HuH-7 (cell line): ENCODE results near the gene ECI1.
A peak's percentile ranks its signal among the peaks of the same experiment; 100 is the strongest.

Source experiments
- DNase-seq: peaks from one replicate; pipeline ENCODE4 v3.0.0; 2011; ENCODE audit warnings: low spot score

The ECI1 gene

DNA sequence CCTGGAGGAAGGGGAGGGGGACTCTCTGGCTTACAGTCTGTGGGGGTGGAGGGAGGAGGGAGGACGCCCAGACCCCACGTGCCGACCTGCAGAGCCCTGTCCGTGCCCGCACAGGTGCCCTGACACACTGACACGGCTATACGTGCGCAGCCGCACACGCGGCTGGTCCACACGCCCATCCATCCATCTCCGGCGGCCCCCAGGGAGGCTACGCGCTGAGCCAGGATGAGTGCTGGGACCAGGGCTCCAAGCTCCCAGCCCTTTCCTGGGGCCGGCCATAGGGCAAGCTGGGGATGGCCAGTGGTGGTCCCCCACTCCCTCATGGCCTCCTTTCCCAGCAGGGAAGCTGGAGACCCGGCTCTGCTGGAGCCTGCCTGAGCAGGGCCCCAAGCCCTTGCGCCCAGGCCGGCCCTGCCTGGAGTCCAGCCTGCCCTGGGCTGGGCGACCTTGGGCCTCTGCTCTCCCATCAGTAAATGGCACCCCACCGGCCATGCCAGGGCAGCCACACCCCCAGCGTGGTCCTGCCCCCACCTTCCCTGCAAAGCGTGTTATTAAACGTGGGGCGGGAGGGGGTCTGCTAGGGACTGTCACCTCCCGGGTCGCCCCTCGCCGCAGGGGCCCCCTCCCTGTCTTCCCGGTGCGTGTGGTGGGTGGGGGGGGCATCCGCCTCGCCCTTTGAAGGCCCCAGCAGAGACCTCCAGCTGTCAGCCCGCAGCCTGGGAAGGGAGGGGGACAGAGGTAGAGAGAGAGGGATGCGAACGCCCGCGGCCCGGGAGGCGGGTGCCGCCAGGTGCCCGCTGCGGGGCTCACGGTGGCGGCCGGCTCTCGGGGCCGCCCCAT lies 55.8 kb downstream of the ECI1 start:
- no peak for DNase-seq

GRCh38 chr16:2194852-2195321 lies 56.5 kb downstream of the ECI1 start:
- peak; percentile 93 for DNase-seq

DNA sequence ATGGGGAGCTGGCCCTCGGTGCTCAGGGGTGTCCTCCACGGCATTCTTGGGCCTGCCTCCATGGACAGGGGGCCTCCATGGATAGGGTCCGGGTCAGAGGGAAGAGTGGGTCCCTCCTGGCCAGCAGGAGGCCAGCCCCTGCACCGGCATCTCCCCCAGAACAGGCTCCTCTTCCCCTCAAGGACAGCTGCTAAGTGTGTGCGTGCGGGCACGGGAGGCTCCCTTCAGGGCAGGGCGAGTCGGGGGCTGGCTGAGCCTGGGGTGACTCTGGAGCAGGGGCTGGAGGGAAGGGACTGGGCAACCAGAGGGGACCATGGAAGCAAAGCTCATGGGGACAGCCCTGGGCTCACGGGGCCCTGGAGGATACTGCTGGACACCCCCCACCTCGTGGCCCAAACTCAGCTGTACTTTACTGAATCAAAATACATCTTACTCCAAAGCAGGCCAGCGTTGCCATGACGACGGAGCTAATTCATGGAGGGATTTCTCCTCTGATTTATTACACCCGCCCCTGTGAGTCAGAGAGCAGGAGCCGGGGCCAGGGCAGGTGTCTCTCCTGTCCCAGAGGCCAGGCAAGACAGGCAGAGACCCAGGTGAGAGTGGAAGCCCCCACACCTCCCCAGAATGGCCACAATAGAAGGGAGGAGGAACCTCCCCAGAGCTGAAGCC lies 57.1 kb downstream of the ECI1 start:
- no peak for DNase-seq

DNA sequence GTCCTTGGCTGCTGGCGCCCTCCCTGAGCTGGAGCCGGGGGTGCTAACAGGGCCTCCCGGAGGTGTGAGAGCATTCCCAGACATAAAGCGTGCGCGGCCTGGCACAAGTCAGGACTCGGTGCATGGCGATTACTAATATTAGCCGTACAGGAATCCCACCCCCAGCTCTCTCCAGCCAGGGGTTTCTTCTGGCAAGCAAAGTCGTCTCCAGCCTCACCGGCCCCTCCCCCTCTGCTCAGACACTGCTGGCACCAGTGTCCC lies 60.0 kb downstream of the ECI1 start:
- no peak for DNase-seq

DNA sequence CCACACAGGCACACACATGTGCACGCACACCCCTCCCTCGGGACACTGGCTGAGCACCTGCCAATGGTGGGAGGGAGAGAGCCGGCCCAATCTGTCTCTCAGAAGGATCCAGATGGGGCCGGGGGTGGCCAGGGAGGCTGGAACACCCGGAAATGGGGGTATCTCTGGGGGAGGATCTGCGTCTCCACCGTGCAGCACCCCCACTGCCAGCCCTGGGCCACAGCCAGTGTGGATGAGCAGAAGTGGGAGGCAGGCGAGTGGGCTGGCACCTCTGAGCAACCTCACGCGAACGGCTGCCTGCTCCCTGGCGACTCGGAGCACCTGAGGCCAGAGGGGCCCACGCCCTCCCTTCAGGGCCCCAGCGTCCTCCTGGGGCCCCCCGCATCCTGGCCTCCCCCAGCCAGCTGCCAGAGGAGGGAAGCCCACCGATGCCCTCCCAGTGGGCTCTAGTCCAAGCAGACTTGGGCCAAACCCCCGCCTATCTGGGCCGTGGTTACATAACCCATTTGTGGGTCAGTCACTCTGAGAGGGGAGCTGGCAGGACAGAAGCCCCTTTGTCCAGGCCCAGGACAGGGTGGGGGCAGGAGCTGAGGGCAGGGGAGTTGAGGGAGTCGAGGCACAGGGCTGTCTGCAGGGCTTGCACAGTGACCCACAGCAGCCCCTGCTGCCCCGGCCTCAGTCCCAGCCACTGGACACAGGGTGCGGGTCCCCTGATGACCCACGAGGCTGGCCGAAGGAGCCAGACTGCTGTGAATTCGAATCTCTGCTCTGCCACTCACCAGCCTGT lies 60.5 kb downstream of the ECI1 start:
- DNase-seq: no peak

DNA sequence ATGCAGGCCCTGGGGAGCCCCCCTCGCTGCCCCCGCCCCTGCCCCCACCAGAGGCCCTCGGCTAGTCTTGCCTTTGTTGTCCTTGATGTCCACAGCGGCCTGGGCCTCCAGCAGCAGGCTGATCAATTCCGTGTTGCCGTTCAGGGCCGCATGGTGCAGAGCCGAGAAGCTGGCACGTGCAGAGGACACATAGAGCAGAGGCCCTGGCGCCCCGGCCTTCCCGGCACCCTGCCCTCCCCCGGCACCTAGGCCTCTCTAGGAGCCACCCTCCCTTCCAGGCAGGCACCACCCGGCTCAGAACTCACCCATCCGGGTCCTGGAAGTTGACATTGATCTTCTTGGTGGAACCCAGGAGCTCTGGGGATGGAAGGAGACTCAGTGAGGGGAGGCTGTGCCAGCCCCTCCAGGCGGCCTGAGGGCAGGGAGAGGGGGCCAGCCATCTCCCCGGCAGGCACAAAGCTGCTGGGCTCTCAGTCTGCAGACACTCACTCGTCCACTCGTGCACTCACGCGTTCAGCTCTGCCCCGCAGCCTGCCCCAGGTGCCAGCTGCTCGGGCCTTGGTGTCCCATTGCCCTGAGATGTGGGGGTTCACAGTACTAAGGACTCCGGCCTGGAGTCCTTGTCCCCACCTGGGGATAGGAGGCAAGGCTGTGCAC lies 61.3 kb downstream of the ECI1 start:
- DNase-seq: no peak
